ENCODE results near the gene ADCK1. TPM values are rescaled to one million over a fixed set of nuclear protein-coding genes. Genes with fewer than 3 reads are reported as not detected.

ADCK1 gene
- total RNA-seq, 2 experiments from 2014 or later: 7.1 to 8.7 TPM

DNA sequence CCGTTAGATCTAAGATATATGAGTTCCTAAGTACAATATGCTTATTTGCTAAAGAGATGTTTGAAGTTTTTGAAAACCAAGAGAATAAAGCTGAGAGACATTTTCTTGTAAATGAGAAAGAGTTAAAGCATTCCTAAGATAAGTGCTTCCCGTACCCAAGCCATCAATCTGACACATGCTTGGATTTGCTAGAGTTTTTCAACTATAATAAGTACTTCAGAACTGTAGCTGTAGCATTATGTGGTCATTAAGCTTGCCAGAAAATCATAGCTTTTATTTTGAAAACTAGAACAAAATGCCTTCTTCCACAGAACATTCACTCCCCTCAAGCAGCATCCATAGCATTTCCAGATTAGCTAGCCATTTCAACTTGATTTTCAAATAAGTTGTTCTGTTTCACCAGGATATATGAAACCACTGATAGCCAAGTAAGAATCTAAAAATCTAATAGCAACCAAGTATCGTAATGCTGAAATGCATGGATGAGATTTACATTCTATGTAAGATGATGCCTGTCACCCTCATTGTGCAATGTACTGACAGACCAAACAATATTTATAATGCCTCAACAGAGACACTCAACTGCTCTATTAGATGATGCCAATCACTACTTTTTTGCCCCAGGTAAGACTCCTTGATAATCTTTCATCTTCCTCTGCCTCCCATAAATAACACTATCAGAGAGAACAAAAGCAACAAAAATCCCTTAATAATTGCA, 47.0 kb upstream of the ADCK1 start:
- no peak for ATAC-seq (ENCODE audit: poor library complexity)
- DNase-seq: no peak
- Histone ChIP-seq H3K9me3 (ENCODE audit: control insufficient read depth in 1 of 2, insufficient read depth in 1 of 2, low read length in 2 of 2) (no peaks in the 10 kb centered on the region), H3K4me3 (ENCODE audit: low read length) (no peak overlapping the region), H3K27me3 (ENCODE audit: control insufficient read depth in 1 of 2, insufficient read depth in 2 of 2, low read length in 2 of 2) (no peaks in the 10 kb centered on the region), H3K36me3 (ENCODE audit: insufficient read depth, low read length) (peaks cover 70% of the 10 kb centered on the region), H3K4me1 (ENCODE audit: insufficient read depth, low read length) (peaks cover 17% of the 10 kb centered on the region), H3K27ac (ENCODE audit: low read depth in 1 of 2, low read length in 2 of 2) (no peak overlapping the region)
- H3K4me3 Mint-ChIP-seq: no peak overlapping the region
- H3K4me1 Mint-ChIP-seq (ENCODE audit: low read depth): peaks cover 41% of the 10 kb centered on the region
- POLR2A ChIA-PET: interaction anchor here (1.3 to 2.0 kb wide), 2 partner anchors 8 to 45 kb away, joined by 3 to 11 read pairs; partner anchors contain the start of genes ALKBH1, SLIRP and SNW1
- peaks cover 81% of the 10 kb centered on the region for H3K36me3 Mint-ChIP-seq (ENCODE audit: low read depth)
- no peaks in the 10 kb centered on the region for H3K27me3 Mint-ChIP-seq
- intact Hi-C loops (cut with DNase I, micrococcal nuclease): no loop called here
- H3K9me3 Mint-ChIP-seq: no peaks in the 10 kb centered on the region
- TF ChIP-seq CTCF (IDR thresholded peaks at IDR 0.05): no peak
- H3K27ac Mint-ChIP-seq: peak overlapping the region; percentile 2
- CTCF ChIA-PET: interaction anchor here (1.0 kb wide), 1 partner anchor 13 kb away, joined by 4 read pairs; no protein-coding TSS in a partner anchor

GRCh38 chr14:77760381-77761204, 39.3 kb upstream of the ADCK1 start, which contains the start of gene SNW1:
TSS of gene SNW1 (minus strand) at chr14:77761156. CDS start at chr14:77761127, 29 bp downstream.
- CTCF ChIA-PET: interaction anchor here (0.8 to 1.7 kb wide), 3 partner anchors 19 to 302 kb away, joined by 4 read pairs; partner anchors contain the start of gene ADCK1
- H3K27ac Mint-ChIP-seq: peak within 1 kb of the TSS; percentile 99
- peaks cover 42% of the 10 kb centered on the region for H3K4me1 ChIP-seq (ENCODE audit: insufficient read depth, low read length)
- H3K36me3 ChIP-seq (ENCODE audit: insufficient read depth, low read length): peaks cover 3% of the 10 kb centered on the region
- peaks cover 39% of the 10 kb centered on the region for H3K36me3 Mint-ChIP-seq (ENCODE audit: low read depth)
- H3K4me1 Mint-ChIP-seq (ENCODE audit: low read depth): peaks cover 45% of the 10 kb centered on the region
- ATAC-seq (ENCODE audit: poor library complexity) (peak; percentile 90), DNase-seq (peak; percentile 59 to 98 (median 87))
- H3K4me3 Mint-ChIP-seq: peak within 1 kb of the TSS; percentile 99
- peak within 1 kb of the TSS; percentile 59 for H3K4me3 ChIP-seq (ENCODE audit: low read length)
- H3K27me3 ChIP-seq (ENCODE audit: control insufficient read depth in 1 of 2, insufficient read depth in 2 of 2, low read length in 2 of 2): no peaks in the 10 kb centered on the region
- POLR2A ChIA-PET: interaction anchor here (0.7 to 2.5 kb wide), 14 partner anchors 8 to 439 kb away, joined by 3 to 22 read pairs (median 4); partner anchors contain the start of genes ADCK1, AHSA1, ALKBH1 and GSTZ1
- peak within 1 kb of the TSS; percentile 89 to 94 for H3K27ac ChIP-seq (ENCODE audit: low read depth in 1 of 2, low read length in 2 of 2)
- no peaks in the 10 kb centered on the region for H3K27me3 Mint-ChIP-seq
- intact Hi-C loops (cut with DNase I, micrococcal nuclease): loop anchor here (1.0 to 5.0 kb wide), 9 partner anchors 40 to 663 kb away; partner anchors contain the start of genes ADCK1 (in 2 of the 2), AHSA1 (in 1 of the 2), ALKBH1 (in 1 of the 2) and CIPC (in 1 of the 2)
- TF ChIP-seq CTCF (IDR thresholded peaks at IDR 0.05): no peak
- H3K9me3 ChIP-seq (ENCODE audit: control insufficient read depth in 1 of 2, insufficient read depth in 1 of 2, low read length in 2 of 2): no peaks in the 10 kb centered on the region
- no peaks in the 10 kb centered on the region for H3K9me3 Mint-ChIP-seq
